Gastrocnemius medialis (tissue), 4 donors: Measurements from ENCODE around the gene RAD23A. TPM values are rescaled to one million over a fixed set of nuclear protein-coding genes. Genes with fewer than 3 reads are reported as not detected.
"Not testable (repeated sequence)": the region's sequence is repeated elsewhere in the genome, so short reads cannot be mapped to it uniquely, and the experiment has no call there.

ENCODE experiments used
- ATAC-seq, 2 donors: fragments of 150-250 bp; one replicate each; pipeline ENCODE4 v1.9.1; 2016
- DNase-seq, 2 donors: peaks; one replicate each; pipeline ENCODE4 v3.0.0-alpha.2; 2019
- H3K27ac ChIP-seq, 4 donors: fragments of 200-600 bp; sonication (generic); 1 replicate in 1 of 4; 2 replicates in 3 of 4; pipeline ENCODE4 v1.5.1; 2016 to 2018; ENCODE audit warnings: mild to moderate bottlenecking in 2 of 4, moderate library complexity in 1 of 4
- H3K27me3 ChIP-seq, 3 donors: fragments of 200-600 bp; sonication (generic) in 2 of 3; 1 replicate in 1 of 3; 2 replicates in 2 of 3; pipeline versions ENCODE4 v1.5.1 to v1.6.0; 2016 to 2019; ENCODE audit warnings: mild to moderate bottlenecking in 1 of 3, moderate library complexity in 1 of 3
- H3K36me3 ChIP-seq, 2 donors: fragments of 200-600 bp; sonication (generic) in 1 of 2; one replicate each; pipeline ENCODE4 v1.5.1; 2017 to 2018
- H3K4me1 ChIP-seq, 2 donors: fragments of 200-600 bp; sonication (generic) in 1 of 2; one replicate each; pipeline ENCODE4 v1.5.1; 2016 to 2017; ENCODE audit warnings: mild to moderate bottlenecking in 2 of 2
- H3K4me3 ChIP-seq, 4 donors: fragments of 200-600 bp; sonication (generic) in 3 of 4; 1 replicate in 1 of 4; 2 replicates in 3 of 4; pipeline ENCODE4 v1.5.1; 2016 to 2019; ENCODE audit warnings: mild to moderate bottlenecking in 2 of 4
- H3K9me3 ChIP-seq, 3 donors: fragments of 200-600 bp; sonication (generic) in 2 of 3; 1 replicate in 1 of 3; 2 replicates in 2 of 3; pipeline ENCODE4 v1.5.1; 2016 to 2019
- POLR2A ChIP-seq, 2 donors: fragments of 450-650 bp; IDR thresholded peaks; one replicate each; pipeline ENCODE4 v1.6.1; 2017; ENCODE audit warnings: antibody characterized with exemption in 2 of 2, mild to moderate bottlenecking in 2 of 2, moderate library complexity in 2 of 2
- in situ Hi-C, 4 donors: fragments of 200-750 bp; cut with MboI; loops; one replicate each; pipeline versions ENCODE4 v1.15.0 to v1.8.0; 2017; ENCODE audit warnings: low sequenced_read_pairs in 4 of 4
- intact Hi-C: fragments of 100-400 bp; cut with DNase I; formaldehyde crosslinking; loops from one replicate; pipeline ENCODE4 v1.15.1; 2023; ENCODE audit warnings: low total_unique reads
- total RNA-seq, 4 donors: library from RNA; depleted of rRNA; stranded (reverse); fragments of >200 nt; gene quantifications; one replicate each; pipeline versions ENCODE4 v1.1.0 to v1.2.3, GENCODE V29; 2016
- TF ChIP-seq, protein P1 (sequence below), 5 experiments: fragments of 450-650 bp in 3 of 5; fragments of 200-600 bp in 2 of 5; sonication (generic) in 2 of 5; IDR thresholded peaks in 4 of 5; conservative IDR thresholded peaks in 1 of 5; 1 replicate in 4 of 5; 2 replicates in 1 of 5; pipeline ENCODE4 v1.5.1; 2016 to 2019; ENCODE audit warnings: antibody characterized with exemption in 5 of 5, mild to moderate bottlenecking in 3 of 5, moderate library complexity in 3 of 5

RAD23A gene
- total RNA-seq, 4 donors from 2014 or later = 618 to 949 (median 780) TPM

DNA sequence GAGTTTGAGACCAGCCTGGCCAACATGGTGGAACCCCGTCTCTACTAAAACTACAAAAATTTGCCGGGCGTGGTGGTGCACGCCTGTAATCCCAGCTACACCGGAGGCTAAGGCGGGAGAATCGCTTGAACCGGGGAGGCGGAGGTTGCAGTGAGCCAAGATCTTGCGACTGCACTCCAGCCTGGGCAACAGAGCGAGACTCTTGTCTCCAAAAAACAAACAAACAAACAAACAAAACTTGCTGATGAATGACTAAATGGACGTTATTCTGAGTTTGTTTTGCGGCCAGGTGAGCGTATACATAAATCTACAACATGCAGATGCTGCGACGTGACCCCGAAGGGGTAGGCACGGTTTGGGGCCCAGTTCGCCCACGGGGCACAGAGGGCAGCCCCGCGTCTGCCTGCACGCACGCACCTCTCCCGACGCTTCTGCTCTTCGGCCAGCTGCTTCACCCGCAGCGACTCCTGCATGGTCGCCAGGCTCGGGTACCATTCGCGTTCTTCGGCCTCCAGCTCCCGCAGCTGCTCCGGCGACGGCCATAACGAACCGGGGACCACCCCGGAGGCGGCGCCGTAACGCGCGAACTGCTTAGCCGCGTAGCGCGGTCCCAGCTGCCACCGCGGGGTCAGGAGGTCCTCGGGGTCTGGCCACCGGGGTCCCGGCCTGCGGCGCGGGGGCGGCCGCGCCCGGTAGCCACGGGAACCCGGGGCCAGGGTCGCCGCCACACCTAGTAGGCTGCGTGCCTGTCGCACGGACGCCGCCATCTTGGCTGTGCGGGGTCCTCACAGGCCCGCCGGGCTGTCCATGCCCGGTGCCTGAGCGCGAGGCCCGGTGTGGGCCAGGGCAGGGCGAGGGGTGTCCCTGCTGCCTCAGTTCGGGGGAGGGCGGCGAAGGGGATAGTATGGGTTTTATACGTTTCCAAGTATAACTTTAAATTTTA lies 11.1 kb downstream of the RAD23A start, which contains the start of gene GADD45GIP1:
Gene GADD45GIP1, minus strand, starts transcription at position 778 of the 943 bp plus-strand sequence. Its CDS starts 11 bp downstream, at position 767.
- intact Hi-C loops (no loop called here), in situ Hi-C loops (loop anchor here in 1 of 4 donors (25.0 kb wide), 1 partner anchor 306 kb away; no protein-coding TSS in a partner anchor)
- peaks cover 38 to 39% of the 10 kb centered on the region in 2 donors for H3K4me1 ChIP-seq
- ATAC-seq (peak; percentile 82 to 86), DNase-seq (peak; percentile 55 to 69)
- peaks cover 0 to 26% of the 10 kb centered on the region in 2 donors for H3K36me3 ChIP-seq
- H3K27me3 ChIP-seq = no peaks in the 10 kb centered on the region
- H3K9me3 ChIP-seq = no peaks in the 10 kb centered on the region
- peak; percentile 48 to 80 for TF ChIP-seq POLR2A (IDR thresholded peaks at IDR 0.05)
- TF ChIP-seq, protein P1, sequence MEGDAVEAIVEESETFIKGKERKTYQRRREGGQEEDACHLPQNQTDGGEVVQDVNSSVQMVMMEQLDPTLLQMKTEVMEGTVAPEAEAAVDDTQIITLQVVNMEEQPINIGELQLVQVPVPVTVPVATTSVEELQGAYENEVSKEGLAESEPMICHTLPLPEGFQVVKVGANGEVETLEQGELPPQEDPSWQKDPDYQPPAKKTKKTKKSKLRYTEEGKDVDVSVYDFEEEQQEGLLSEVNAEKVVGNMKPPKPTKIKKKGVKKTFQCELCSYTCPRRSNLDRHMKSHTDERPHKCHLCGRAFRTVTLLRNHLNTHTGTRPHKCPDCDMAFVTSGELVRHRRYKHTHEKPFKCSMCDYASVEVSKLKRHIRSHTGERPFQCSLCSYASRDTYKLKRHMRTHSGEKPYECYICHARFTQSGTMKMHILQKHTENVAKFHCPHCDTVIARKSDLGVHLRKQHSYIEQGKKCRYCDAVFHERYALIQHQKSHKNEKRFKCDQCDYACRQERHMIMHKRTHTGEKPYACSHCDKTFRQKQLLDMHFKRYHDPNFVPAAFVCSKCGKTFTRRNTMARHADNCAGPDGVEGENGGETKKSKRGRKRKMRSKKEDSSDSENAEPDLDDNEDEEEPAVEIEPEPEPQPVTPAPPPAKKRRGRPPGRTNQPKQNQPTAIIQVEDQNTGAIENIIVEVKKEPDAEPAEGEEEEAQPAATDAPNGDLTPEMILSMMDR (IDR thresholded peaks at IDR 0.05 in 4 of 5, conservative IDR thresholded peaks at IDR 0.05 in 1 of 5) = no peak
- peak within 1 kb of the TSS; percentile 92 to 96 (median 94) for H3K27ac ChIP-seq
- H3K4me3 ChIP-seq = peak within 1 kb of the TSS; percentile 82 to 95 (median 91)

DNA sequence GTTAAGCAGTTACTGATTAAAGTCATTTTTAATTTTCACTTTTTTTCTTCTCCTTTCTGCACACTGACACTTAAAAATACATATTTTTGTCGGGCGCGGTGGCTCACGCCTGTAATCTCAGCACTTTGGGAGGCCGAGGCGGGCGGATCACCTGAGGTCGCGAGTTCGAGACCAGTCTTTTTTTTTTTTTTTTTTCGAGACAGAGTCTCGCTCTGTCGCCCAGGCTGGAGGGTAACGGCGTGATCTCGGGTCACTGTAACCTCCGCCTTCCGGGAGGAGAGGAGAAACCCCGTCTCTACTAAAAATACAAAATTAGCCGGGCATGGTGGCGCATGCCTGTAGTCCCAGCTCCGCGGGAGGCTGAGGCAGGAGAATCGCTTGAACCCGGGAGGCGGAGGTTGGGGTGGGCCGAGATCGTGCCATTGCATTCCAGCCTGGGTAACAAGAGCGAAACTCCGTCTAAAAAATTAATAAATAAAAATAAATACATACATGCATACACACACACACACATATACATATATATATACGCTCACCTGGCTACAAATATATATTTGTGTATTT lies 11.8 kb downstream of the RAD23A start:
- H3K4me1 ChIP-seq = peaks cover 34 to 38% of the 10 kb centered on the region in 2 donors
- ATAC-seq = peak in 1 of 2 donors; percentile 14
- TF ChIP-seq POLR2A (IDR thresholded peaks at IDR 0.05) = peak in 1 of 2 donors; percentile 6

DNA sequence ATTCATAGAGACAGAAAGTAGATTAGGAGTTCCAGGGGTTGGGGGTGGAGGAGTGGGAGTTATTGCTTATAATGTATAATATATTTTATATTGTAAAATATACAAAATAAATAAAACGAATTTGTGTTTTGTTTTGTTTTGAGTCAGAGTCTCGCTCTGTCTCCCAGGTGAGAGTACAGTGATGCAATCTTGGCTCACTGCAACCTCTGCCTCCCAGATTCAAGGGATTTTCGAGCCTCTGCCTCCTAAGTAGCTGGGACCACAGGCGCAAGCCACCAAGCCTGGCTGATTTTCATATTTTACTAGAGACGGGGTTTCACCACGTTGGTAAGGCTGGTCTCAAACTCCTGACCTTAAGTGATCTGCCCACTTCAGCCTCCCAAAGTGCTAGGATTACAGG lies 13.8 kb downstream of the RAD23A start:
- in situ Hi-C loops (loop anchor here in 1 of 4 donors (25.0 kb wide), 1 partner anchor 303 kb away; no protein-coding TSS in a partner anchor), intact Hi-C loops (no loop called here)
- H3K36me3 ChIP-seq = no peaks in the 10 kb centered on the region
- no peak for DNase-seq
- H3K4me3 ChIP-seq = no peak overlapping the region
- H3K9me3 ChIP-seq = no peaks in the 10 kb centered on the region
- peaks cover 19 to 20% of the 10 kb centered on the region in 2 donors for H3K4me1 ChIP-seq
- ATAC-seq = no peak
- no peaks in the 10 kb centered on the region for H3K27me3 ChIP-seq
- TF ChIP-seq, protein P1 (IDR thresholded peaks at IDR 0.05 in 4 of 5, conservative IDR thresholded peaks at IDR 0.05 in 1 of 5) = no peak
- TF ChIP-seq POLR2A (IDR thresholded peaks at IDR 0.05) = no peak
- no peak overlapping the region for H3K27ac ChIP-seq

More for the DNA sequence above, 11.8 kb downstream of the RAD23A start:
- Histone ChIP-seq H3K36me3 (peaks cover 0 to 20% of the 10 kb centered on the region in 2 donors), H3K27ac (peak overlapping the region; percentile 92 to 96 (median 94)), H3K4me3 (peak overlapping the region; percentile 82 to 95 (median 91))
- intact Hi-C loops, DNase-seq, H3K27me3 ChIP-seq, H3K9me3 ChIP-seq: not testable (repeated sequence)
- in situ Hi-C loops = loop anchor here in 1 of 4 donors (25.0 kb wide), 1 partner anchor 305 kb away; no protein-coding TSS in a partner anchor

DNA sequence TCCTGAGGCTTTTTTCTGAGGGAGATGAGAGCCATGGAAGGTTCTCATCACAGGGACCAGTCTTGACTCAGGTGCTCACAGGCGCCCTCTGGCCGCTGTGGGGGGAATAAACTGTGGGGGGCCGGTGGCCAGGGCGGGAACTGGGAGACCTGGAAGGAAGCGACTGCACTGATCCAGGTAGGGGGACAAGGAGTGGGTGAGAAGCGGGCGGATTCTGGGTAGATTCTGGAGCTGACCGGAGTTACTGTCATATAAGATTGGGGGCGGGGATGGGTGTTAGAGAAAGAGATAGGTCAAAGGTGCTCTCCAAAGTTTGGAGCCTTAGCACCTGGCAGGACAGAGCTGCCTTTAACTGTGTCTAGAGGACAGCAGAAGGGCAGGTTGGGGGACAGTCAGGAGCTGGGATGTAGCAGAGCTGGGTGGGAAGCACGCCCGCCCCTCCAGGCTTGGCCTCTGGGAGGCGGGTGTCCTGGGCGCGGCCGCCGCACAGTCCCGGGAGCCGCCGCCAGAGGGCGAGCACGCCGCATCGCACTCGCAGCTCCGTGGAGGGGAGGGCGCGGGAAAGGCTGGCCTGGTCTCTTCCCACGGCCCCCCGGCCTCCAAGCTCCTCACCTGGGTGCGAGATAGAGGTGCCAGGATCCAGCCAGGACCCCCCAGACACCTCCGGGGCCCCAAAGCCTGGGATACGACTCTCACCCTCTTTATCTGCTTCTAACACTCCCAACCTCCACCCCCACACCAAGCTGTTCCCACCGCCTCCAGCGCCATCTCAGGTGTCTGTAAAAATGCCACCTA lies 19.6 kb downstream of the RAD23A start:
- no peaks in the 10 kb centered on the region for H3K36me3 ChIP-seq
- H3K27me3 ChIP-seq = no peaks in the 10 kb centered on the region
- in situ Hi-C loops = loop anchor here in 2 of 4 donors (10.0 to 25.0 kb wide), 2 partner anchors 80 to 297 kb away; partner anchors contain the start of genes DNASE2 (in 1 of the 2) and KLF1 (in 1 of the 2)
- TF ChIP-seq, protein P1 (IDR thresholded peaks at IDR 0.05 in 4 of 5, conservative IDR thresholded peaks at IDR 0.05 in 1 of 5) = peak; percentile 92 to 98 (median 95)
- TF ChIP-seq POLR2A (IDR thresholded peaks at IDR 0.05) = no peak
- peak overlapping the region; percentile 56 to 69 (median 60) for H3K4me3 ChIP-seq
- peaks cover 0 to 12% of the 10 kb centered on the region in 2 donors for H3K4me1 ChIP-seq
- peak overlapping the region; percentile 60 to 72 (median 68) for H3K27ac ChIP-seq
- no peaks in the 10 kb centered on the region for H3K9me3 ChIP-seq
- peak in 1 of 2 donors; percentile 74 for DNase-seq
- ATAC-seq = peak; percentile 96 to 97
- intact Hi-C loops = loop anchor here (1.0 kb wide), 2 partner anchors 19 to 80 kb away; no protein-coding TSS in a partner anchor
